AG08395 (cell line): ENCODE results near the gene PTH1R.
"Not testable (repeated sequence)": the region's sequence is repeated elsewhere in the genome, so short reads cannot be mapped to it uniquely, and the experiment has no call there.

Experiments used
- DNase-seq: peaks from one replicate; pipeline ENCODE4 v3.0.0; 2012; ENCODE audit warnings: mixed read lengths, low spot score

PTH1R gene

GRCh38 chr3:46899151-46900006, 21.9 kb downstream of the PTH1R start:
- no peak for DNase-seq

DNA sequence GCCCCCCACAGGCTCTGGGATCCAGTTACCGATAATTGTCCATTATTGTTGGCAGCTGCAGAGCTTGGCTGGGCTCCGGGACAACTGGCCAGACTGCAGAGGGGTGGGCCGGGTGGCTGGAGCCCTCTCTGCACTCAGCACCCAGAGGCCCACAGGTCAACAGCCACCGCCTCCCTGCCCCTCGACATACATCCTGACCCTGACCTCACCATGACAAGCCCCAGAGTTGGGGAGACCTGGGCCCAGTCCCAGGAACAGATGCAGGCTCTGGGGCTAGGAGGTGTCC, 22.4 kb downstream of the PTH1R start:
- no peak for DNase-seq

DNA sequence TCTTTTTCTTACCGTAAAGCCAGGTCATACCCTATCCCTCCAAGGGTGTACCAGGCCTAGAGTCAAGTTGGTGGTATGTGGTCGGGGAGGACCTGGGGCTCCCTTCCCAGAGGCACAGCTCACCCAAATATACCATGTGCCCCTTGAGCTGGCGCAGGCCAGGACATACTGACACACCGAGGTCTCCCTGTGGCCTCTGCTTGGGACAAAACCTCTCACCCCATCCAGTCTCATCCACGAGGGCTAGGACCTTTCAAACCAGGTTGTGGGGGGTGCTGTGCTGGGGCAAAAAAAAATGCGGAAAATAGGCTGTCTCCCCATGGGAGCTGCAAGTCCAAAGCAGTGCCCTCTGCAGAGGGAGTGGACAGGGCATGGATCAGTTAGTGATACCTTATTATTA, 22.8 kb downstream of the PTH1R start:
- DNase-seq, result no peak

DNA sequence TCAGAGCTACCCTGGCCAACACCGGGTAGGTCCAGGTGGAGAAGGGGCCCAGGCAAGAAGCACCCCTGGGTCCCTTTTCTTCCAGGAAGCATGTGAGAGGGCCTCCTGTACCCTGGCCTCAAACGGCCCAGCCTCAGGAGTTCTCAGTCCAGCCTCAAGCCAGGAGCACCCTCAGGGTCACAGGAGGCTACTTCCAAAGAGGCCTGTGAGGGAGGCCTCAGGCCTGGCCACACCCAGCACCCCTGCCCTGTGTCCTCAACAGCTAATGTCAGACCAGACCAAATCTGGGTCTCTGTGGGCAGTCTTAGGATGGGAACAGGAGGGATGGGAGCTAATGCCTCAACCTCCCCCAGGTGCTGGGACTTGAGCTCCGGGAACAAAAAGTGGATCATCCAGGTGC, 23.5 kb downstream of the PTH1R start:
- DNase-seq, result no peak

DNA sequence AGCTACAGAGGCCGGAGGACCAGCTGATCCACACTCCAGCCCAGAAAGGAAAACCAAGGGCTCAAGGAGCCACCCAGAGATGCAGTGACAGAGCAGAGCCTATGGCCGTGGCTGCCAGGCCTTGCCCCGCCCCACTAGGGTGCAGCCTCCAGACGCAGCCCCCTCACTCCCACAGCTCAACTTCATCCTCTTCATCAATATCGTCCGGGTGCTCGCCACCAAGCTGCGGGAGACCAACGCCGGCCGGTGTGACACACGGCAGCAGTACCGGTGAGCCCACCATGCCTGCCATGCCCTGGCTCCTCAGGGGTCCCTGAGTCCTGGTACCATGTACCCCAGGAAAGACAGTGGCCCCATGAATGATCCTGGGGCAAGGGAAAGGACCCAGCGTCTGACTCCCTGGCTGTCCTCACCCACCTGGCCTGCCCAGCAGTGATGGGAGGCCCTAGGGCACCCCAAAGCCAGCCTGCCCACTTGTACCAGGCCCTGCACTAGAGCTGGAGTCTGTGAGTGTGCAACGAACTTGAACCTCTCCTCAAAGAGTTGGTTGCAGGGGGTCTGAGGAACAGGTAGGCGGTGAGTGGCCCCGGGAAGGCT, 24.2 kb downstream of the PTH1R start:
- no peak for DNase-seq

DNA sequence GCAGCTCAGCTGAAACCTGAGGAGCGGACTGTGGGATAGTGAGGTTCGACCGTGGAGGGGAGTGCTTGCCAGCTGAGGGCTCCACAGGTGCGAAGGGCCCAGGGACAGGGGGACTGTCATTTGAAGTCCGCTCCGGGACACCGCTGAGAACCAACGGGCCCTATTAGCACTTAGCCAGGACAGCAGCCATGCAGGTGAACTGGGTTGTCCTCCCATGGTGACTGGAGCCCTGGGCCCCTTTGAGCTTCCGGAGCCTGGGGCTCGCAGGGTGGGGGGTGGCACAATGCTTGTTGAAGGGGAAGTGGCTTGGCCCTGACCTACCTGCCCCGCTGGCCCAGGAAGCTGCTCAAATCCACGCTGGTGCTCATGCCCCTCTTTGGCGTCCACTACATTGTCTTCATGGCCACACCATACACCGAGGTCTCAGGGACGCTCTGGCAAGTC, 24.7 kb downstream of the PTH1R start:
- no peak for DNase-seq

- peak; percentile 83 for DNase-seq
Measured at GRCh38 chr3:46903341-46904302, 26.1 kb downstream of the PTH1R start.

DNA sequence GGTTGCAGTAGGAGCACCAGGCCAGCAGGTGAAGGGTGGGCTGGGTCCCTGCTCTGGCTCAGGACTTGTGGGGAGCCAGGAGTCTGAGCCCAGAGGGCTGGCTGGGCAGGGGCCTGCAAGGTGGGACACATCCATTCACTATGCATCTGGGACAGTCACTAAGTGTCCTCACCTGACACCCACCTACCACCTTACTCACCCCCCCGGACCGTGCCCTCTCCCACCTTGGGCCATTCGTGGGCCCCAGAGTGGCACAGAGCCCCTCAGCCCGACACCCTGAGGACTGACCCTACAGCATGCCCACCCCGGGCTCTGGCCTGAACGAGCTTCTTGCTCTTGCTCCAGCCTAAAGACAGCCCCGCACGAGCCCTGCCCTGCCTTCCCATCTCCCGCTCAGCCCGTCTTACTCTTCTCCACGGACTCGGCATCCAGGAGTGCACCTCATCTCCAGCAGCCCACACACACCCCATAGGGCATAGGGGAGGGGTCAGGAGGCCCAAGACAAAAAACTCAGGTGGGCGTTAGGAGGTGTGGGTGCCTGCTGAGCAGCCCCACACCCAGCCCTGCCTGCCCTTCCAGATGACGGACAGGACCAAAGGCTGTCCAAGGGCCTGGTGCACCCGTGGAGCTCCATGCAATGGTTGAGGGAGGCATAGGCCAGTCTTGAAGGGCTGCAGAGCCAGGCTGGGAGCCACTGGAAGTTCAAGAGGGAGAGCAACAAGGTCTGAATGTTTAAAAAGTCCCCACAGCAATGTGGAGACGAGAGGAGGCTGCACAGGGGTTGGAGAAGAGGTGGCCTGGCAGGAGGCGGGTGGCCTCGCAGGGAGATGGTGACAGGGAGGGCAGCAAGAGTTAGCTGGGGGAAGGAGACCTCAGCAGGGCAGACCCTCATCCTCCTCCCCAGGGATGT, 27.0 kb downstream of the PTH1R start:
- no peak for DNase-seq

- DNase-seq, result no peak
Measured at GRCh38 chr3:46905213-46905560, 27.7 kb downstream of the PTH1R start.

GRCh38 chr3:46905661-46906451, 28.3 kb downstream of the PTH1R start:
- no peak for DNase-seq

DNA sequence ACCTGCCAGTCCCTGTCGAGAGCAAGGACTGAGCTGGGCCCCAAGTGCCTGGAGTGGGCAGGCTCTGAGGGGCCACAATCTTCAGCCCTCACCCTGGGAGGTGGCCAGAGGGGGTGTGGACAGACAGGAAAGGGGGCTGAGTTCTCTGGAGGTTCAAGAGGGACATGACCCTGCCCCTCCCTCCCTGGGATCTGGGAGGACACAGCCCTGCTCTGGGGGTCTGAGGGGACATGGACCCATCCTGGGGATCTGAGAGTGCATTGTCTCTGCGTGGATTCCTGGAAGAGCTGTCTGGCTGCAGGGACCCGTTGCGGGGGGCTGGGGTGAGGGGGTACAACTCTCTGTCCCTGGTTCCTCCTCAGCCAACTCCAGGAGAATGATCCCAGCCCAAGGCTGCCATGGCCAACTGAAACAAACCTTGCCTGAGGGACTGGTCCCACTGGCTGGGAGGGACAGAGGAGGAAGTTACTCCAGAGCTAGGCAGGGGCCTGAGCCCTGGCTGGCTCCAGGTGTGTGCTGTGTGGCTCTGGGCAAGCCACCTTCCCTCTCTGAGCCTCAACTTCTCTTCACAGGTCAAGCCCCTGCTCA, 29.0 kb downstream of the PTH1R start:
- no peak for DNase-seq

GRCh38 chr3:46907271-46907670, 29.8 kb downstream of the PTH1R start:
- DNase-seq, result no peak

GRCh38 chr3:46907960-46908293, 30.4 kb downstream of the PTH1R start:
- DNase-seq, result no peak

DNA sequence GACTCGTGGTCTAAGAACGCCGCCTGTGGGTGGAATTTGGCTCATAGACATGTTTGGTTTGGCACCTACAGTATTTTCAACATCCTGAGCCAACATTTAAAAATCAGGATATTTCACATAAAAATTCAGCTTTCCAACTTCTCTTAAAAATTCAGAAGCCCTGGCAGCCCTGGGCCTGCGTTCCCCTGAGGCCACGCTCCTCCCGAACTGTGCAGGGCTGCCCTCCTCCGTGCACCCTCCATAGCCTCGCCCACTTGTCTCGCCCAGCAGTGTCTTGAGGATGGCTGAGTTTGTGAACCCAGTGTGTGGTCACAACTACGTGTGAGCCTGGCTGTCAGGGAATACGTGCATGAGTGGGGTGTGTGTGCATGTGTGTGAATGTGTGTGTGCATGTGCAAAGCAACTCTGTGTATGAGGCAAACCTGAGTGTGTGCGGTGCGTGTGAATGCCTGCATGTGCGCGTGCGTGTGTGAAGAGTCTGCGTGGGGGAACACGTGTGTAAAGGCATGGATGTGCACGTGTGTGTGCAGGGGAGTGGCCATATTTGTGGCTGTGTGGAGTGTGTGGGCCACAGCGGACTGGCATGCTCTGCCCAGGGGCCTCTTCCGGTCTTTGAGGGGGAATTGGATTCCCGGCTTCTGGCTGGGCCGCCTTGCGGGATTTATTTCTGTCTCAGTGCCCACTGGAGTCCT, 30.9 kb downstream of the PTH1R start:
- peak; percentile 61 for DNase-seq

GRCh38 chr3:46908986-46909534, 31.5 kb downstream of the PTH1R start:
- DNase-seq, result no peak

GRCh38 chr3:46909535-46910161, 32.1 kb downstream of the PTH1R start:
- peak; percentile 97 for DNase-seq

- no peak for DNase-seq
Measured at GRCh38 chr3:46910166-46910760, 32.7 kb downstream of the PTH1R start.

DNA sequence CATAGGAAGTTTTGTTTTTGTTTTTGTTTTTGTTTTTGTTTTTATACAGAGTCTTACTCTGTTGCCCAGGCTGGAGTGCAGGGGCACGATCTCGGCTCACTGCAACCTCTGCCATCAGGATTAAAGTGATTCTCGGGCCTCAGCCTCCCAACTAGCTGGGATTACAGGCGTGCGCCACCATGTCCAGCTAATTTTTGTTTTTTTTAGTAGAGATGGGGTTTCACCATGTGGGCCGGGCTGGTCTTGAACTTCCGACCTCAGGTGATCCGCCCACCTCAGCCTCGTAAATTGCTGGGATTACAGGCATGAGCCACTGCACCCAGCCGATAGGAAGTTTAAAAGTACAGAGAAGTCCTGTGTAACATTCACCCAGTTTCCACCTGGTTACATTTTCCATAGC, 33.4 kb downstream of the PTH1R start:
- not testable (repeated sequence) for DNase-seq

DNA sequence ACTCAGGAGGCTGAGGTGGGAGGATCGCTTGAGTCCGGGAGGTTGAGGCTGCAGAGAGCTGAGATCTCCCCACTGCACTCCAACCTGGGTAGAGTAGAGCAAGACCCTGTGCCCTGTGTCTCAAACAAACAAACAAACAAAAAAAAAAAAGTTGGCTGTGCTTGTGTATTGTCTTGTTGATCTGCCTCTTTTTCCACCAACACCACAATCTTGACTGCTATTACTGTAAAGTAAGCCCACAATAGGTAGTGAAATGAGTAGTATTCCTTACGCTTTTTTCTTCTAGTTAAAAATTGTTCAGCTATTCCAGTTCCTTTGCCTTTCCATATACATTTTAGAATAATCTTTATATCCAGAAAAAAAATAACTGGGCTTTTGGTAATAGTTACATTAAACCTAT, 35.5 kb downstream of the PTH1R start:
- no peak for DNase-seq
